Neuronal stem cell (in vitro differentiated cells): Measurements from ENCODE around the gene IMMP2L. TPM values are rescaled to one million over a fixed set of nuclear protein-coding genes. Genes with fewer than 3 reads are reported as not detected.
A peak's percentile ranks its signal among the peaks of the same experiment; 100 is the strongest.
"Not testable (repeated sequence)": the region's sequence is repeated elsewhere in the genome, so short reads cannot be mapped to it uniquely, and the experiment has no call there.

Source experiments
- DNase-seq: peaks from one replicate; pipeline ENCODE4 v3.0.0-alpha.2; 2013; ENCODE audit warnings: low spot score
- H2AFZ ChIP-seq: one replicate; pipeline ENCODE4 v1.6.1; 2013; ENCODE audit warnings: mild to moderate bottlenecking, low read length, inconsistent platforms
- H2AK5ac ChIP-seq: 2 replicates; pipeline ENCODE4 v1.6.1; 2013; ENCODE audit warnings: low read depth, mild to moderate bottlenecking, inconsistent platforms, low read length, moderate library complexity, mixed read lengths
- H2BK120ac ChIP-seq: 2 replicates; pipeline ENCODE4 v1.6.1; 2013; ENCODE audit warnings: low read depth, mild to moderate bottlenecking, inconsistent platforms, low read length, moderate library complexity, mixed read lengths
- H2BK12ac ChIP-seq: one replicate; pipeline ENCODE4 v1.6.1; 2013; ENCODE audit warnings: low read length, inconsistent platforms
- H2BK15ac ChIP-seq: 2 replicates; pipeline ENCODE4 v1.6.1; 2013; ENCODE audit warnings: mild to moderate bottlenecking, low read length, inconsistent platforms, mixed read lengths
- H2BK5ac ChIP-seq: one replicate; pipeline ENCODE4 v1.6.1; 2013; ENCODE audit warnings: inconsistent platforms, mild to moderate bottlenecking, low read length, moderate library complexity
- H3K14ac ChIP-seq: one replicate; pipeline ENCODE4 v1.6.1; 2013; ENCODE audit warnings: low read length, inconsistent platforms
- H3K18ac ChIP-seq: 2 replicates; pipeline ENCODE4 v1.6.1; 2013; ENCODE audit warnings: low read length, inconsistent platforms
- H3K23ac ChIP-seq: 2 replicates; pipeline ENCODE4 v1.6.1; 2013; ENCODE audit warnings: low read depth, mild to moderate bottlenecking, mixed read lengths, low read length, inconsistent platforms; ENCODE audit not compliant: poor library complexity
- H3K27ac ChIP-seq: replicated peaks from 3 replicates; pipeline ENCODE4 v1.5.1; 2013; ENCODE audit warnings: low read length, inconsistent platforms
- H3K27me3 ChIP-seq, 3 experiments: 2 replicates each; pipeline ENCODE4 v1.6.1; 2013; ENCODE audit warnings: low read length in 3 of 3, mild to moderate bottlenecking in 2 of 3, inconsistent platforms in 1 of 3, low read depth in 1 of 3, mixed read lengths in 1 of 3, moderate library complexity in 1 of 3; ENCODE audit not compliant: control insufficient read depth in 3 of 3, insufficient read depth in 3 of 3
- H3K36me3 ChIP-seq, 2 donors: replicated peaks in 1 of 2; 2 replicates each; pipeline ENCODE4 v1.6.1; 2013; ENCODE audit warnings: low read length in 2 of 2; ENCODE audit not compliant: control insufficient read depth in 2 of 2, insufficient read depth in 2 of 2
- H3K4ac ChIP-seq: 2 replicates; pipeline ENCODE4 v1.6.1; 2013; ENCODE audit warnings: inconsistent platforms, mild to moderate bottlenecking, low read length, moderate library complexity
- H3K4me1 ChIP-seq, 2 donors: 1 replicate in 1 of 2; 2 replicates in 1 of 2; pipeline ENCODE4 v1.6.1; 2013; ENCODE audit warnings: low read length in 2 of 2, low read depth in 1 of 2; ENCODE audit not compliant: control insufficient read depth in 2 of 2, insufficient read depth in 1 of 2
- H3K4me2 ChIP-seq: one replicate; pipeline ENCODE4 v1.6.1; 2013; ENCODE audit warnings: mild to moderate bottlenecking, low read length, inconsistent platforms; ENCODE audit not compliant: insufficient read depth, poor library complexity, severe bottlenecking
- H3K4me3 ChIP-seq, 2 donors: 2 replicates each; pipeline ENCODE4 v1.5.1; 2013; ENCODE audit warnings: low read length in 2 of 2, mild to moderate bottlenecking in 2 of 2, inconsistent platforms in 1 of 2, moderate library complexity in 1 of 2
- H3K79me1 ChIP-seq: one replicate; pipeline ENCODE4 v1.6.1; 2013; ENCODE audit warnings: low read depth, mild to moderate bottlenecking, inconsistent platforms, low read length, moderate library complexity
- H3K9ac ChIP-seq: one replicate; pipeline ENCODE4 v1.6.1; 2013; ENCODE audit warnings: mild to moderate bottlenecking, low read depth, low read length, inconsistent platforms; ENCODE audit not compliant: poor library complexity
- H3K9me3 ChIP-seq, 2 donors: replicated peaks in 1 of 2; 2 replicates each; pipeline versions ENCODE3 to v1.6.1; 2013; ENCODE audit warnings: low read length in 2 of 2, mild to moderate bottlenecking in 2 of 2, inconsistent platforms in 1 of 2, low read depth in 1 of 2, mixed read lengths in 1 of 2, moderate library complexity in 1 of 2; ENCODE audit not compliant: control insufficient read depth in 2 of 2, insufficient read depth in 1 of 2
- H4K8ac ChIP-seq: one replicate; pipeline ENCODE4 v1.6.1; 2013; ENCODE audit warnings: low read depth, mild to moderate bottlenecking, inconsistent platforms, low read length, moderate library complexity
- H4K91ac ChIP-seq: one replicate; pipeline ENCODE4 v1.6.1; 2013; ENCODE audit warnings: low read length, low read depth, mild to moderate bottlenecking, inconsistent platforms; ENCODE audit not compliant: poor library complexity
- WGBS, 2 donors: extraction: QIAGEN DNeasy Blood & Tissue Kit; methylation state at CpG; one replicate each; pipeline ENCODE4 v1.1.7; 2013; ENCODE audit warnings: missing lambda C conversion rate in 2 of 2, mixed read lengths in 1 of 2; ENCODE audit not compliant: insufficient read length in 2 of 2, insufficient replicate concordance in 1 of 2; ENCODE audit errors: extremely low coverage in 2 of 2; 5-methylcytosine and 5-hydroxymethylcytosine counted together
- polyA plus RNA-seq, 2 experiments: library from polyadenylated mRNA; stranded (reverse); fragments of 200-250 nt; gene quantifications; one replicate each; pipeline ENCODE4 v1.2.3, GENCODE V29; 2013

IMMP2L gene
- 13.0 TPM for polyA plus RNA-seq (2013, experiment 1 of 2)
- polyA plus RNA-seq (2013, experiment 2 of 2), result 12.4 TPM

- H3K4ac ChIP-seq, result no peak within 1 kb of the TSS
- no CpG with 5 or more reads among the region's 84 CpGs for WGBS, 2 donors
- peaks cover 0 to 9% of the 10 kb centered on the region in 2 donors for H3K4me1 ChIP-seq
- H3K79me1 ChIP-seq, result no peaks in the 10 kb centered on the region
- no peak within 1 kb of the TSS for H4K91ac ChIP-seq
- H3K4me3 ChIP-seq, result peak within 1 kb of the TSS; percentile 66 to 94
- H3K23ac ChIP-seq, result peak within 1 kb of the TSS; percentile 90
- H2BK5ac ChIP-seq, result peak within 1 kb of the TSS; percentile 91
- H3K14ac ChIP-seq, result peak within 1 kb of the TSS; percentile 87
- H3K9ac ChIP-seq, result peak within 1 kb of the TSS; percentile 83
- H3K9me3 ChIP-seq, result no peaks in the 10 kb centered on the region
- H2BK12ac ChIP-seq, result no peak within 1 kb of the TSS
- H2BK120ac ChIP-seq, result no peak within 1 kb of the TSS
- H3K27me3 ChIP-seq, result no peaks in the 10 kb centered on the region
- H3K4me2 ChIP-seq, result peak within 1 kb of the TSS; percentile 69
- peak within 1 kb of the TSS; percentile 96 for H2AFZ ChIP-seq
- no peak within 1 kb of the TSS for H2BK15ac ChIP-seq
- H3K36me3 ChIP-seq, result peaks cover 0 to 4% of the 10 kb centered on the region in 2 donors
- H3K18ac ChIP-seq, result peak within 1 kb of the TSS; percentile 99
- H4K8ac ChIP-seq, result peak within 1 kb of the TSS; percentile 90
- peak; percentile 76 for DNase-seq
- peak within 1 kb of the TSS; percentile 68 for H2AK5ac ChIP-seq
- no peak within 1 kb of the TSS for H3K27ac ChIP-seq
Measured at GRCh38 chr7:111561904-111562732, at the start of gene IMMP2L. IMMP2L (minus strand) TSS chr7:111562492.

DNA sequence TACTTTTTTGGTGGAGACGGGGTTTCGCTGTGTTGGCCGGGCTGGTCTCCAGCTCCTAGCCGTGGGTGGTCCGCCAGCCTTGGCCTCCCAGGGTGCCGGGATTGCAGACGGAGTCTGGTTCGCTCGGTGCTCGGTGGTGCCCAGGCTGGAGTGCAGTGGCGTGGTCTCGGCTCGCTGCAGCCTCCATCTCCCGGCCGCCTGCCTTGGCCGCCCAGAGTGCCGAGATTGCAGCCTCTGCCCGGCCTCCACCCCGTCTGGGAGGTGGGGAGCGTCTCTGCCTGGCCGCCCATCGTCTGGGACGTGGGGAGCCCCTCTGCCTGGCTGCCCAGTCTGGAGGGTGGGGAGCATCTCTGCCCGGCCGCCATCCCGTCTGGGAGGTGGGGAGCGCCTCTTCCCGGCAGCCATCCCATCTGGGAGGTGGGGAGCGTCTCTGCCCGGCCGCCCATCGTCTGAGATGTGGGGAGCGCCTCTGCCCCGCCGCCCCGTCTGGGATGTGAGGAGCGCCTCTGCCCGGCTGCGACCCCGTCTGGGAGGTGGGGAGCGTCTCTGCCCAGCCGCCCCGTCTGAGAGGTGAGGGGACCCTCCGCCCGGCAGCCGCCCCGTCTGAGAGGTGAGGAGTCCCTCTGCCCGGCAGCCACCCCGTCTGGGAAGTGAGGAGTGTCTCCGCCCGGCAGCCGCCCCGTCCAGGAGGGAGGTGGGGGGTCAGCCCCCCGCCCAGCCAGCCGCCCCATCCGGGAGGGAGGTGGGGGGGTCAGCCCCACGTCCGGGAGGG, 47.4 kb upstream of the IMMP2L start:
- not testable (repeated sequence) for H2BK15ac ChIP-seq, H3K9me3 ChIP-seq, H3K4ac ChIP-seq, H3K79me1 ChIP-seq, H3K4me2 ChIP-seq, H3K36me3 ChIP-seq, H4K8ac ChIP-seq, H4K91ac ChIP-seq, H2BK120ac ChIP-seq, H3K23ac ChIP-seq, H2BK5ac ChIP-seq, H3K18ac ChIP-seq, H3K4me3 ChIP-seq, H3K14ac ChIP-seq, H3K9ac ChIP-seq, H2BK12ac ChIP-seq, H3K27ac ChIP-seq, H2AFZ ChIP-seq, H3K4me1 ChIP-seq, DNase-seq, H2AK5ac ChIP-seq, H3K27me3 ChIP-seq
- no CpG with 5 or more reads among the region's 58 CpGs for WGBS, 2 donors

DNA sequence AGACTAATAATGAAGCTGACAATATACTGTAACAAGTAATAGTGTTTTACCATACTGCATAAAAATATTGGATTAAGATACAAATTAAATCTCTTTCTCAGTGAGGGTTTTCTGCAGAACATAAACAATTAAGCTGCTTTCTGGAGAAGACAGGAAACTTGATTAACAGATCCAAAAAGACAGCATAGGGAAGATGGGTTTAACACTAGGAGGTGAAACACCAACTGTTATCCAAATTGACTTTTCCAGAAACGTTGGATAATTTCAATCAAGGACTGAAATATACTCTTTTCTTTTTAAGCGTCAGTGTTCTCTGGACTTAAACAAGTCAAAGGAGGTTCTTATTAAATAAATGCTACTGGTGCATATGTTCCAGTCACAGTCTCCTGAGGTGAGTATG, 45.3 kb upstream of the IMMP2L start:
- Histone ChIP-seq H3K4ac (no peak overlapping the region), H3K14ac (no peak overlapping the region), H3K36me3 (no peaks in the 10 kb centered on the region), H3K4me1 (no peaks in the 10 kb centered on the region), H2AK5ac (no peak overlapping the region), H2BK5ac (no peak overlapping the region), H3K4me2 (no peak overlapping the region), H4K91ac (no peak overlapping the region), H3K18ac (no peak overlapping the region), H2BK120ac (no peak overlapping the region), H2BK12ac (no peak overlapping the region), H3K27ac (no peak overlapping the region), H3K4me3 (no peak overlapping the region), H3K79me1 (no peaks in the 10 kb centered on the region), H3K9ac (no peak overlapping the region), H3K27me3 (no peaks in the 10 kb centered on the region), H3K9me3 (no peaks in the 10 kb centered on the region), H2BK15ac (no peak overlapping the region), H3K23ac (no peak overlapping the region), H2AFZ (no peak overlapping the region), H4K8ac (no peak overlapping the region)
- DNase-seq, result no peak
- no CpG with 5 or more reads among the region's 2 CpGs for WGBS, 2 donors

DNA sequence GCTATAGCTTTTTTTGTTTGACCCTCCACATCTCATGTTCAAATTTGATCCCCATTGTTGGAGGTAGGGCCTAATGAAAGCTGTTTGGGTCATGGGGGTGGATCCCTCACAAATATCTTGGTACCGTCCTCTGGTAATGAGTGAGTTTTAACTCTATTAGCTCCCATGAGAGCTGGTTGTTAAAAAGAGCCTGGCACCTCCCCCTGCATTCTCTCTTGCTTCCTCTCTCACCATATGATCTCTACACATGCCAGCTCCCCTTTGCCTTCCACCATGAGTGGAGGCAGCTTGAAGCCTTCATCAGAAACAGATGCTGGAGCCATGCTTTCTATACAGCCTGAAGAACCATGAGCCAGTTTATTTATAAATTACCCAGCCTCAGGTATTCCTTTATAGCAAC, 43.0 kb upstream of the IMMP2L start:
- H2BK5ac ChIP-seq, result no peak overlapping the region
- H3K79me1 ChIP-seq, result no peaks in the 10 kb centered on the region
- no peak overlapping the region for H2BK15ac ChIP-seq

More for the DNA sequence above, 43.0 kb upstream of the IMMP2L start:
- Histone ChIP-seq H3K14ac (no peak overlapping the region), H3K4ac (no peak overlapping the region), H2AFZ (no peak overlapping the region), H2BK12ac (no peak overlapping the region), H3K18ac (no peak overlapping the region), H3K9ac (no peak overlapping the region), H3K9me3 (peaks cover 0 to 2% of the 10 kb centered on the region in 2 donors), H3K4me1 (no peaks in the 10 kb centered on the region), H3K23ac (no peak overlapping the region), H4K8ac (no peak overlapping the region), H3K4me3 (no peak overlapping the region), H2BK120ac (no peak overlapping the region), H4K91ac (no peak overlapping the region), H3K4me2 (no peak overlapping the region), H3K36me3 (no peaks in the 10 kb centered on the region), H3K27ac (no peak overlapping the region), H3K27me3 (no peaks in the 10 kb centered on the region), H2AK5ac (no peak overlapping the region)
- no peak for DNase-seq
- no CpG with 5 or more reads among the region's 1 CpG for WGBS, 2 donors
